ENCODE results near the gene ZMIZ1. TPM values are rescaled to one million over a fixed set of nuclear protein-coding genes. Genes with fewer than 3 reads are reported as not detected.

Gene ZMIZ1
- total RNA-seq, 4 donors from 2014 or later: 58.1 to 87.4 (median 74.2) TPM

- no peak overlapping the region for H3K4me3 ChIP-seq (ENCODE audit: low read depth, poor library complexity, severe bottlenecking)
- intact Hi-C loops (cut with DNase I; ENCODE audit: low total_unique reads): no loop called here
- TF ChIP-seq POLR2A (IDR thresholded peaks at IDR 0.05): no peak
- no peak for TF ChIP-seq CTCF (IDR thresholded peaks at IDR 0.05)
- WGBS, 2 donors: 88 to 92% methylated on average over 11 of the region's 11 CpGs
- DNase-seq (ENCODE audit: low spot score in 2 of 2): peak in 1 of 2 donors; percentile 26
These were observed 42.4 kb upstream of the ZMIZ1 start for GRCh38 chr10:79026341-79026761.

GRCh38 chr10:79026806-79027146 is 42.0 kb upstream of the ZMIZ1 start:
- intact Hi-C loops (cut with DNase I; ENCODE audit: low total_unique reads): no loop called here
- H3K4me3 ChIP-seq (ENCODE audit: low read depth, poor library complexity, severe bottlenecking): no peak overlapping the region
- DNase-seq (ENCODE audit: low spot score in 2 of 2): no peak
- 94 to 97% methylated on average over 3 of the region's 3 CpGs for WGBS, 2 donors
- TF ChIP-seq POLR2A (IDR thresholded peaks at IDR 0.05) (no peak), CTCF (IDR thresholded peaks at IDR 0.05) (no peak)

GRCh38 chr10:79027147-79028055 is 41.4 kb upstream of the ZMIZ1 start:
- intact Hi-C loops (cut with DNase I; ENCODE audit: low total_unique reads): no loop called here
- 79 to 81% methylated on average over 18 of the region's 18 CpGs for WGBS, 2 donors
- peak in 1 of 2 donors; percentile 75 for DNase-seq (ENCODE audit: low spot score in 2 of 2)
- TF ChIP-seq POLR2A (IDR thresholded peaks at IDR 0.05) (no peak), CTCF (IDR thresholded peaks at IDR 0.05) (no peak)
- H3K4me3 ChIP-seq (ENCODE audit: low read depth, poor library complexity, severe bottlenecking): no peak overlapping the region

GRCh38 chr10:79028056-79028430 is 40.7 kb upstream of the ZMIZ1 start:
- no peak for DNase-seq (ENCODE audit: low spot score in 2 of 2)
- WGBS, 2 donors: 87 to 90% methylated on average over 4 of the region's 4 CpGs
- TF ChIP-seq POLR2A (IDR thresholded peaks at IDR 0.05) (no peak), CTCF (IDR thresholded peaks at IDR 0.05) (no peak)

GRCh38 chr10:79028451-79029010 is 40.2 kb upstream of the ZMIZ1 start:
- peak in 1 of 2 donors; percentile 57 for DNase-seq (ENCODE audit: low spot score in 2 of 2)
- no peak overlapping the region for H3K4me3 ChIP-seq (ENCODE audit: low read depth, poor library complexity, severe bottlenecking)
- WGBS, 2 donors: 89 to 95% methylated on average over 5 of the region's 5 CpGs
- no peak for TF ChIP-seq CTCF (IDR thresholded peaks at IDR 0.05)
- TF ChIP-seq POLR2A (IDR thresholded peaks at IDR 0.05): no peak
- intact Hi-C loops (cut with DNase I; ENCODE audit: low total_unique reads): no loop called here

More at GRCh38 chr10:79028056-79028430, 40.7 kb upstream of the ZMIZ1 start:
- intact Hi-C loops (cut with DNase I; ENCODE audit: low total_unique reads): no loop called here
- H3K4me3 ChIP-seq (ENCODE audit: low read depth, poor library complexity, severe bottlenecking): no peak overlapping the region

Measured in lower leg skin (tissue), 4 donors.